B cell (primary cell): Measurements from ENCODE around the gene MKS1.

Source experiments
- CTCF ChIP-seq: fragments of 200-600 bp; IDR thresholded peaks from one replicate; pipeline ENCODE4 v1.8.0; 2022; ENCODE audit warnings: antibody characterized with exemption, mild to moderate bottlenecking
- EZH2 ChIP-seq: IDR thresholded peaks from 2 replicates; pipeline ENCODE4 v1.6.1; 2012; ENCODE audit warnings: borderline replicate concordance, low read depth, mild to moderate bottlenecking, moderate library complexity, low read length; ENCODE audit not compliant: insufficient read depth, poor library complexity, severe bottlenecking

GRCh38 chr17:58263773-58264172 is 44.7 kb upstream of the MKS1 start:
- TF ChIP-seq CTCF (no peak), EZH2 (no peak)
